IPS DF 6.9 (cell line): ENCODE results near the gene CDX2.

Experiments
- DNase-seq: peaks from one replicate; pipeline ENCODE4 v3.0.0-alpha.2; 2013; ENCODE audit warnings: low read depth, low spot score
- H3K27ac ChIP-seq: one replicate; pipeline ENCODE4 v1.5.1; 2013; ENCODE audit warnings: low read length, control low read depth
- H3K27me3 ChIP-seq: 2 replicates; pipeline ENCODE4 v1.6.1; 2013; ENCODE audit warnings: mild to moderate bottlenecking, low read length; ENCODE audit not compliant: control insufficient read depth, insufficient read depth
- H3K36me3 ChIP-seq: 2 replicates; pipeline ENCODE4 v1.6.1; 2013; ENCODE audit warnings: low read length; ENCODE audit not compliant: control insufficient read depth, insufficient read depth
- H3K4me1 ChIP-seq: 2 replicates; pipeline ENCODE4 v1.6.1; 2013; ENCODE audit warnings: low read length; ENCODE audit not compliant: control insufficient read depth, insufficient read depth
- H3K4me3 ChIP-seq: 2 replicates; pipeline ENCODE4 v1.5.1; 2013; ENCODE audit warnings: mild to moderate bottlenecking, low read length
- H3K9me3 ChIP-seq: 2 replicates; pipeline ENCODE4 v1.6.1; 2013; ENCODE audit warnings: low read length, inconsistent platforms; ENCODE audit not compliant: control insufficient read depth, insufficient read depth
- WGBS: extraction: QIAGEN DNeasy Blood & Tissue Kit; methylation state at CpG from one replicate; pipeline ENCODE4 v1.1.7; 2013; ENCODE audit warnings: mixed read lengths, missing lambda C conversion rate; ENCODE audit not compliant: insufficient read length, insufficient coverage; 5-methylcytosine and 5-hydroxymethylcytosine counted together

Gene CDX2

DNA sequence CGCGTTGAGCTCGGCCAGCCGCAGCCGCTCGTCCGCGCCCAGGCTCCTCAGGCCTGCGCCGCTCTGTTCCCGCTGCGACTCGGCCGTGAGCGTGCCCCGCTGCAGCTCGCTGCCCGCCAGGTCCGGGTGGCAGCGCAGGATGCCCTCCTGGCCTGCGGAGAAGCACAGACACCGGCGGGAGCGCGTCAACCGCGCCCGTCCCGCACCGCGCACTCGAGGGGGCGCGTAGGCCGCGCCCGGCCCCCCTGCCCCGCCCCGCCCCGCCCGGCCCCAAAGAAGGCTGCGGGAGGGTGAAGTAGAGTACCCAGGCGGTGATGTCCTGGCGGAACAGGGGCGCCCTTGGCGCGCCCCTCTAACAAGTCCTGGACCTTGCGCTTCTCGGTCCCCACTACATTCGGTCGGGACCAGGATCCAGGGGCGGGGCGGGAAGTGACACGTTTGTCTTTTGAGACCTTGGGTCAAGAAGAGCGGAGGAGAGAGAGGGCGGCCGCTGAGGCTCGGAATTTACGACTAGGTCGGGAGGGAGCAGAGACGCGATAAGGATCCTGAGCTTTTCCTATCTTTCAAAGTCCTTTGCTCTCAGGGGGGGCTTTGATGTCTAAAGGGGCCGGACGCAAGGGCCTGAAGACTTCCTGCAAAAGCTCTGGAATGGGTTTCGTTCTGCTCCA lies 9.3 kb upstream of the CDX2 start:
- peaks cover 96% of the 10 kb centered on the region for H3K27me3 ChIP-seq
- no CpG with 5 or more reads among the region's 65 CpGs for WGBS

GRCh38 chr13:27977476-27978300 lies 8.6 kb upstream of the CDX2 start:
- DNase-seq = no peak
- Histone ChIP-seq H3K4me3 (peak overlapping the region; percentile 5; the same call in 1 of the 2 replicates), H3K36me3 (no peaks in the 10 kb centered on the region; the same call in 1 of the 2 replicates)

More for the DNA sequence above, 9.3 kb upstream of the CDX2 start:
- Histone ChIP-seq H3K4me1 (peaks cover 3% of the 10 kb centered on the region; the same call in 1 of the 2 replicates), H3K4me3 (peak overlapping the region; percentile 5; the same call in 1 of the 2 replicates), H3K9me3 (no peaks in the 10 kb centered on the region), H3K36me3 (no peaks in the 10 kb centered on the region; the same call in 1 of the 2 replicates), H3K27ac (no peak overlapping the region)
- no peak for DNase-seq

GRCh38 chr13:27976362-27977091 lies 7.4 kb upstream of the CDX2 start:
- WGBS = no CpG with 5 or more reads among the region's 12 CpGs
- Histone ChIP-seq H3K4me3 (no peak overlapping the region), H3K4me1 (peaks cover 3% of the 10 kb centered on the region), H3K27ac (no peak overlapping the region), H3K36me3 (no peaks in the 10 kb centered on the region; the same call in 1 of the 2 replicates), H3K9me3 (no peaks in the 10 kb centered on the region), H3K27me3 (peaks cover 98% of the 10 kb centered on the region)
- DNase-seq = no peak

More at GRCh38 chr13:27977476-27978300, 8.6 kb upstream of the CDX2 start:
- H3K27ac ChIP-seq = no peak overlapping the region
- H3K4me1 ChIP-seq = peaks cover 3% of the 10 kb centered on the region; the same call in 1 of the 2 replicates
- H3K9me3 ChIP-seq = no peaks in the 10 kb centered on the region
- WGBS = no CpG with 5 or more reads among the region's 80 CpGs
- peaks cover 98% of the 10 kb centered on the region for H3K27me3 ChIP-seq

DNA sequence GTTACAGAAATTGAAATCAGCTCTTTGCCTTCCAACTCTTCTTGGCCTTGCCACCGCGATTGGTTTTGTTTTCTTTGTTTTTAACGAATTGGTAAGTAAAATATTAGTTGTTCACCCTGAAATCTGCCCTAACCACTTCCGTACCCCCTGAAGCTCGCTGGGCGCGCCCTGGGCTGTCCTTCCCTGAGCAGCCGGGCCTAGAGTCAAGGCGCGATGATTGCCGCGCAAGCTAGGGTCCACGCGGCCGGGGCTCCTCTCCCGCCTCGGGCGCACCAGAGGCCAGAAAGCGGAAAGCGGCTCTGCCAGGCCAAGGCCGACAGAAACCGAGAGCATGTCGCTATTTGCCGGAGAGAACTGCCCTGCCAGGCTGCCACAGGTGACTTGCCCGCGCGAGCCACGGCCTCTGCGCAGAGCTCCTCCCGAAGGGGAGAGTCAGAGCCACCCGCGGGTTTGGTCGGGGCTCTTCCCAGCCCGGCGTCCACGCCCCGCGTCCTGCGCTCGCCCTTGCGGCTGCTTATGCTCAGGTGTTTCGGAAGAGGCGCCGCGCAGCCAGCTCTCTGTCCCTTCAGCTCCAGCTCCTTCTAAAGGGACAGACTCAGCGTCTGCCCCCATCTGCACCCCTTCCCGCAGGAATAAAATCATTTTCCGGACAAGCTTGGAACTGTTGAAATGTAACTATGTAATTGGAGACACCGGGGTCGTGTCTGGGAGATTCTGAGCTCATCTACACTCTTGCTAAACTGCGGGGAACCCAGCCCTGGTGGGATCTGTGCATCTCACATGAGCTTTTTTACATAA lies 6.6 kb upstream of the CDX2 start:
- no peak for DNase-seq
- Histone ChIP-seq H3K4me1 (peaks cover 6% of the 10 kb centered on the region), H3K36me3 (no peaks in the 10 kb centered on the region; the same call in 1 of the 2 replicates), H3K4me3 (no peak overlapping the region), H3K27me3 (peaks cover 98% of the 10 kb centered on the region), H3K9me3 (no peaks in the 10 kb centered on the region), H3K27ac (no peak overlapping the region)
- WGBS = no CpG with 5 or more reads among the region's 51 CpGs

DNA sequence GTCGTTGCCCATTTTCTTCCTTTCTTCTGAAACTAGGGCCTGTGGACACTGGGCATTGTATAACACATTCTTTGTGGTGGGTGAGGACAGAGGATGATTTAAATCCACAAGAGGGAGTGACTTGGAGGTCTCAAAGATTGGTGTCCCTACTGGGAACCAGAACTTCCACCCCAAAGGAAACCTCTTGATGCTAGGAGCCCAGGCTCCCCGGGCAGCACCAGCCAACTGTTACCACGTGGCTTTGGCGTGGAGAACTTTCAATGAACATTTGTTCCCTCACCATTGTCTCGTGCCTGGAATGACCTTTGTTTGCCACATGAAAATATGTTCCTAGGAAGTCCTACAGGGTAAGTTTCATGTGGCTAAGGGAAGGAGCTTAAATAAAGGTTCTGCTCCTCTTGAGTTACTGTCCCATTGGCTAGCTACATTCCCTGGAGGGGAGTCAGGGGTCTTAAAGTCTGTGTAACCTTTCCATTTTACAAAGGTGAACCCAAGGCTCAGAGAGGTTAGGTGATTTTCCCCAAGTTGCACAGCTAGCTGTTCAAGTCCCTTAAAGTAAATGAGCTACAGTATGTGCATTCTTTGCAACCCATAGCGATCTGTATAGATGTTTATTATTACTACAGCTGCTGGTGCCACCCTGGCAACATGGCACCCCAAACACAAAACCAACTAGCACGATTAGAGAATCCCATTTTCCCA lies 5.0 kb upstream of the CDX2 start:
- H3K4me1 ChIP-seq = peaks cover 6% of the 10 kb centered on the region
- no peak for DNase-seq
- H3K27me3 ChIP-seq = peaks cover 97% of the 10 kb centered on the region

DNA sequence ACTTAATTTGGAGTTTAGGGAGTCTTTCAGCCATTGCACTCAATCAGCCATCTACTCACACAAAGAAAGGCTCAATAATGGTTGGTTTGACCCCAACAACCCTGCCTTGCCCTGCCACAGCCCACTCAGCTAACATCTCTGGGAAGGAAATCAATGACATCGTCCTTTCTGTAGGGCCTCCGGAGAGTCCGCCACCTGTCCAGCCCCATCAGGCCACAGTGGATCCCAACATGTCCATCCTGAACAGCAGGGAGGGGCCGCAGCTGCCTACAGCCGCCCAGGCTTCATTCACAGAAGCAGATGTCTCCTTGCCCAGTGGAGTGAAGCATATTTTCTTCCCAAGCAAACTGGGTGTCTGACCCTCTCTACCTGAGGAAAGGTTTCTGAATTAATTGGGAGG lies 4.2 kb upstream of the CDX2 start:
- Histone ChIP-seq H3K27me3 (peaks cover 99% of the 10 kb centered on the region), H3K9me3 (no peaks in the 10 kb centered on the region), H3K36me3 (no peaks in the 10 kb centered on the region; the same call in 1 of the 2 replicates), H3K4me1 (peaks cover 11% of the 10 kb centered on the region), H3K4me3 (no peak overlapping the region), H3K27ac (no peak overlapping the region)
- no CpG with 5 or more reads among the region's 5 CpGs for WGBS
- DNase-seq = no peak

More for the DNA sequence above, 5.0 kb upstream of the CDX2 start:
- Histone ChIP-seq H3K4me3 (no peak overlapping the region), H3K36me3 (no peaks in the 10 kb centered on the region; the same call in 1 of the 2 replicates), H3K27ac (no peak overlapping the region), H3K9me3 (no peaks in the 10 kb centered on the region)
- WGBS = no CpG with 5 or more reads among the region's 7 CpGs

GRCh38 chr13:27972478-27972820 lies 3.3 kb upstream of the CDX2 start:
- Histone ChIP-seq H3K27ac (no peak overlapping the region), H3K9me3 (no peaks in the 10 kb centered on the region), H3K4me1 (peaks cover 10% of the 10 kb centered on the region), H3K36me3 (no peaks in the 10 kb centered on the region), H3K4me3 (no peak overlapping the region), H3K27me3 (peaks cover 99% of the 10 kb centered on the region)
- no CpG with 5 or more reads among the region's 2 CpGs for WGBS
- DNase-seq = no peak

GRCh38 chr13:27971776-27972477 lies 2.8 kb upstream of the CDX2 start:
- H3K27me3 ChIP-seq = peaks cover 99% of the 10 kb centered on the region

GRCh38 chr13:27971236-27971645 lies 2.1 kb upstream of the CDX2 start:
- DNase-seq = no peak
- H3K27me3 ChIP-seq = peaks cover 97% of the 10 kb centered on the region
- no CpG with 5 or more reads among the region's 13 CpGs for WGBS

More at GRCh38 chr13:27971776-27972477, 2.8 kb upstream of the CDX2 start:
- no CpG with 5 or more reads among the region's 7 CpGs for WGBS
- H3K4me1 ChIP-seq = peaks cover 10% of the 10 kb centered on the region; the same call in 1 of the 2 replicates
- no peak for DNase-seq
- H3K9me3 ChIP-seq = no peaks in the 10 kb centered on the region
- no peaks in the 10 kb centered on the region for H3K36me3 ChIP-seq
- H3K4me3 ChIP-seq = no peak overlapping the region
- H3K27ac ChIP-seq = no peak overlapping the region

More at GRCh38 chr13:27971236-27971645, 2.1 kb upstream of the CDX2 start:
- H3K4me1 ChIP-seq = peaks cover 12% of the 10 kb centered on the region
- H3K36me3 ChIP-seq = no peaks in the 10 kb centered on the region
- H3K27ac ChIP-seq = no peak overlapping the region
- H3K4me3 ChIP-seq = no peak overlapping the region
- H3K9me3 ChIP-seq = no peaks in the 10 kb centered on the region
